Astrocyte (in vitro differentiated cells and primary cell): ENCODE measurements around the gene KCTD13. TPM values are rescaled to one million over a fixed set of nuclear protein-coding genes. Genes with fewer than 3 reads are reported as not detected.
A peak's percentile ranks its signal among the peaks of the same experiment; 100 is the strongest.

Experiments used
- DNase-seq: peaks from one replicate; pipeline ENCODE4 v3.0.0-alpha.2; 2010; ENCODE audit warnings: low read depth
- FAIRE-seq: peaks from 2 replicates; lab custom pipeline; 2011; peaks lifted over from hg19 to GRCh38; lab: Jason Lieb, UNC
- H2AFZ ChIP-seq: 2 replicates; pipeline ENCODE4 v1.6.0; 2012; ENCODE audit warnings: low read depth, low read length, inconsistent platforms
- H3K27ac ChIP-seq: 2 replicates; pipeline ENCODE4 v1.5.1; 2011; ENCODE audit warnings: low read depth, low read length, inconsistent platforms
- H3K27me3 ChIP-seq: 2 replicates; pipeline ENCODE4 v1.6.0; 2011; ENCODE audit warnings: low read length, inconsistent platforms; ENCODE audit not compliant: insufficient read depth
- H3K36me3 ChIP-seq: 2 replicates; pipeline ENCODE4 v1.5.1; 2011; ENCODE audit warnings: low read length, inconsistent platforms; ENCODE audit not compliant: insufficient read depth
- H3K4me1 ChIP-seq: 2 replicates; pipeline ENCODE4 v1.5.1; 2011; ENCODE audit warnings: low read length, inconsistent platforms; ENCODE audit not compliant: insufficient read depth
- H3K4me2 ChIP-seq: 2 replicates; pipeline ENCODE4 v1.6.0; 2012; ENCODE audit warnings: low read length, inconsistent platforms
- H3K4me3 ChIP-seq: 2 replicates; pipeline ENCODE4 v1.5.1; 2011; ENCODE audit warnings: low read depth, mild to moderate bottlenecking, low read length, inconsistent platforms; ENCODE audit not compliant: insufficient read depth
- H3K79me2 ChIP-seq: 2 replicates; pipeline ENCODE4 v1.6.0; 2012; ENCODE audit warnings: mild to moderate bottlenecking, low read length, inconsistent platforms; ENCODE audit not compliant: insufficient read depth
- H3K9ac ChIP-seq: 2 replicates; pipeline ENCODE4 v1.6.0; 2012; ENCODE audit warnings: mild to moderate bottlenecking, low read length, inconsistent platforms
- H3K9me3 ChIP-seq: 2 replicates; pipeline ENCODE4 v1.5.1; 2012; ENCODE audit warnings: low read depth, mild to moderate bottlenecking, low read length, inconsistent platforms; ENCODE audit not compliant: insufficient read depth
- H4K20me1 ChIP-seq: 2 replicates; pipeline ENCODE4 v1.6.0; 2012; ENCODE audit warnings: low read length, inconsistent platforms; ENCODE audit not compliant: insufficient read depth
- H3K27ac Mint-ChIP-seq: one replicate; pipeline ENCODE4 v1.8.0; 2021; ENCODE audit warnings: mild to moderate bottlenecking, mixed read lengths; ENCODE audit not compliant: unreplicated experiment
- H3K27me3 Mint-ChIP-seq: one replicate; pipeline ENCODE4 v1.8.0; 2021; ENCODE audit warnings: low read depth, mixed read lengths; ENCODE audit not compliant: unreplicated experiment
- H3K36me3 Mint-ChIP-seq: one replicate; pipeline ENCODE4 v1.8.0; 2021; ENCODE audit warnings: low read depth, mixed read lengths; ENCODE audit not compliant: unreplicated experiment
- H3K4me1 Mint-ChIP-seq: one replicate; pipeline ENCODE4 v1.8.0; 2021; ENCODE audit warnings: low read depth, mixed read lengths; ENCODE audit not compliant: unreplicated experiment
- H3K4me3 Mint-ChIP-seq: one replicate; pipeline ENCODE4 v1.8.0; 2021; ENCODE audit warnings: mild to moderate bottlenecking, moderate library complexity, mixed read lengths; ENCODE audit not compliant: unreplicated experiment
- H3K9me3 Mint-ChIP-seq: one replicate; pipeline ENCODE4 v1.8.0; 2021; ENCODE audit warnings: mild to moderate bottlenecking, mixed read lengths; ENCODE audit not compliant: unreplicated experiment
- CTCF ChIP-seq: IDR thresholded peaks from 2 replicates; pipeline ENCODE4 v1.5.1; 2011; ENCODE audit warnings: low read depth, mild to moderate bottlenecking, inconsistent platforms, low read length, moderate library complexity; ENCODE audit not compliant: insufficient read depth
- EZH2 ChIP-seq: IDR thresholded peaks from 2 replicates; pipeline ENCODE4 v1.6.1; 2012; ENCODE audit warnings: mild to moderate bottlenecking, low read length, inconsistent platforms; ENCODE audit not compliant: insufficient read depth
- total RNA-seq: library from RNA; stranded (reverse); gene quantifications from 2 replicates; pipeline ENCODE4 v1.2.1, GENCODE V29; 2021

KCTD13 gene
- total RNA-seq, 1 donor from 2014 or later: 27.1 TPM

GRCh38 chr16:29877266-29877961, 48.6 kb downstream of the KCTD13 start:
- no peaks in the 10 kb centered on the region for H3K4me1 ChIP-seq
- H3K9ac ChIP-seq: no peak overlapping the region
- FAIRE-seq (no peak), DNase-seq (no peak)
- no peaks in the 10 kb centered on the region for H4K20me1 ChIP-seq
- H3K27me3 ChIP-seq: peaks cover 15% of the 10 kb centered on the region
- no peak overlapping the region for H3K4me3 ChIP-seq
- Mint-ChIP-seq H3K36me3 (peaks cover 7% of the 10 kb centered on the region), H3K9me3 (peaks cover 2% of the 10 kb centered on the region), H3K4me1 (no peaks in the 10 kb centered on the region), H3K27me3 (peaks cover 20% of the 10 kb centered on the region), H3K27ac (no peak overlapping the region), H3K4me3 (no peak overlapping the region)
- H3K4me2 ChIP-seq: peak overlapping the region; percentile 73
- no peaks in the 10 kb centered on the region for H3K79me2 ChIP-seq
- no peak for TF ChIP-seq CTCF
- no peak for TF ChIP-seq EZH2
- H3K9me3 ChIP-seq: no peaks in the 10 kb centered on the region
- H3K36me3 ChIP-seq: no peaks in the 10 kb centered on the region
- H3K27ac ChIP-seq: no peak overlapping the region
- H2AFZ ChIP-seq: peak overlapping the region; percentile 42

- Histone ChIP-seq H2AFZ (peak overlapping the region; percentile 42), H3K9ac (no peak overlapping the region), H3K27me3 (peaks cover 15% of the 10 kb centered on the region), H3K9me3 (no peaks in the 10 kb centered on the region), H3K4me3 (no peak overlapping the region), H3K79me2 (no peaks in the 10 kb centered on the region), H3K4me2 (peak overlapping the region; percentile 73), H3K36me3 (no peaks in the 10 kb centered on the region), H4K20me1 (no peaks in the 10 kb centered on the region), H3K4me1 (no peaks in the 10 kb centered on the region), H3K27ac (no peak overlapping the region)
- Mint-ChIP-seq H3K27ac (no peak overlapping the region), H3K27me3 (peaks cover 20% of the 10 kb centered on the region), H3K4me1 (no peaks in the 10 kb centered on the region), H3K36me3 (peaks cover 8% of the 10 kb centered on the region), H3K4me3 (no peak overlapping the region), H3K9me3 (peaks cover 2% of the 10 kb centered on the region)
- no peak for FAIRE-seq
- DNase-seq: no peak
- TF ChIP-seq CTCF (no peak), EZH2 (peak; percentile 85)
Observed at GRCh38 chr16:29876594-29877249, 49.3 kb downstream of the KCTD13 start.

- peaks cover 20% of the 10 kb centered on the region for H3K27me3 Mint-ChIP-seq
- Histone ChIP-seq H4K20me1 (no peaks in the 10 kb centered on the region), H2AFZ (no peak overlapping the region), H3K4me2 (peak overlapping the region; percentile 73), H3K4me1 (no peaks in the 10 kb centered on the region), H3K4me3 (no peak overlapping the region), H3K9ac (no peak overlapping the region), H3K9me3 (no peaks in the 10 kb centered on the region), H3K27ac (no peak overlapping the region), H3K79me2 (no peaks in the 10 kb centered on the region), H3K36me3 (no peaks in the 10 kb centered on the region), H3K27me3 (peaks cover 15% of the 10 kb centered on the region)
- H3K4me1 Mint-ChIP-seq: no peaks in the 10 kb centered on the region
- FAIRE-seq: no peak
- no peak for TF ChIP-seq CTCF
- no peak for TF ChIP-seq EZH2
- no peak overlapping the region for H3K27ac Mint-ChIP-seq
- no peak overlapping the region for H3K4me3 Mint-ChIP-seq
- peaks cover 11% of the 10 kb centered on the region for H3K36me3 Mint-ChIP-seq
- no peak for DNase-seq
- H3K9me3 Mint-ChIP-seq: peaks cover 2% of the 10 kb centered on the region
Observed at GRCh38 chr16:29876217-29876593, 49.8 kb downstream of the KCTD13 start.
